Prostate gland (tissue), 2 donors: ENCODE measurements around the gene SMARCA4. TPM values are rescaled to one million over a fixed set of nuclear protein-coding genes. Genes with fewer than 3 reads are reported as not detected.

ENCODE experiments used
- DNase-seq: peaks from one replicate; pipeline ENCODE4 v3.0.0-alpha.2; 2019; ENCODE audit warnings: low spot score
- H3K27ac ChIP-seq, 2 donors: fragments of 200-600 bp; sonication (generic); 2 replicates each; pipeline ENCODE4 v1.5.1; 2017 to 2019
- H3K27me3 ChIP-seq: fragments of 200-600 bp; sonication (generic); replicated peaks from 2 replicates; pipeline ENCODE4 v1.5.1; 2019; ENCODE audit not compliant: insufficient read depth
- H3K36me3 ChIP-seq, 2 donors: fragments of 200-600 bp; sonication (generic); 1 replicate in 1 of 2; 2 replicates in 1 of 2; pipeline versions ENCODE4 v1.5.1 to v1.8.1; 2017 to 2019
- H3K4me1 ChIP-seq: fragments of 200-600 bp; sonication (generic); replicated peaks from 2 replicates; pipeline ENCODE4 v1.5.1; 2019
- H3K4me3 ChIP-seq, 2 donors: fragments of 200-600 bp; sonication (generic); 2 replicates each; pipeline ENCODE4 v1.5.1; 2017 to 2019
- H3K9me3 ChIP-seq: fragments of 200-600 bp; sonication (generic); 2 replicates; pipeline ENCODE4 v1.5.1; 2017
- CTCF ChIP-seq, 4 experiments: fragments of 200-600 bp in 2 of 4; fragments of 450-650 bp in 2 of 4; sonication (generic) in 2 of 4; IDR thresholded peaks; 1 replicate in 3 of 4; 2 replicates in 1 of 4; pipeline ENCODE4 v1.5.1; 2016 to 2019; ENCODE audit warnings: antibody characterized with exemption in 4 of 4, mild to moderate bottlenecking in 2 of 4, moderate library complexity in 2 of 4
- POLR2A ChIP-seq: fragments of 450-650 bp; IDR thresholded peaks from one replicate; pipeline ENCODE4 v1.6.1; 2016; ENCODE audit warnings: antibody characterized with exemption, mild to moderate bottlenecking
- POLR2AphosphoS5 ChIP-seq: sonication (generic); formaldehyde crosslinking; IDR thresholded peaks from one replicate; pipeline ENCODE4 v1.6.1; 2017; ENCODE audit warnings: antibody characterized with exemption
- WGBS: methylation state at CpG from one replicate; pipeline ENCODE4 v1.1.5; 2018; 5-methylcytosine and 5-hydroxymethylcytosine counted together
- intact Hi-C: fragments of 100-400 bp; cut with DNase I; formaldehyde crosslinking; loops from one replicate; pipeline ENCODE4 v1.14.2; 2022
- total RNA-seq, 2 donors: library from RNA; depleted of rRNA; stranded (reverse); fragments of >200 nt; gene quantifications; one replicate each; pipeline ENCODE4 v1.1.0, GENCODE V29; 2016

Gene SMARCA4
- total RNA-seq, result 100 to 1,000 TPM in 1 of 2 donors, 10 to 100 TPM in 1; 98.5 to 152 TPM

GRCh38 chr19:10960314-10961072 is at the start of gene SMARCA4:
TSS of gene SMARCA4 (plus strand) at chr19:10961030. CDS start at chr19:10984152, 23,122 bp downstream.
- peaks cover 4% of the 10 kb centered on the region for H3K4me1 ChIP-seq
- no peaks in the 10 kb centered on the region for H3K36me3 ChIP-seq
- no peaks in the 10 kb centered on the region for H3K9me3 ChIP-seq
- intact Hi-C loops, result no loop called here
- H3K27ac ChIP-seq, result peak within 1 kb of the TSS; percentile 94 to 97
- H3K4me3 ChIP-seq, result peak within 1 kb of the TSS; percentile 83 to 97
- TF ChIP-seq CTCF (IDR thresholded peaks at IDR 0.05), result peak in 1 of 4 experiments; percentile 22
- peak; percentile 92 for TF ChIP-seq POLR2AphosphoS5
- TF ChIP-seq POLR2A, result peak; percentile 90
- peak; percentile 96 for DNase-seq
- under 1% methylated on average over 49 of the region's 100 CpGs for WGBS
- H3K27me3 ChIP-seq, result no peaks in the 10 kb centered on the region

GRCh38 chr19:10911579-10912363 is 49.1 kb upstream of the SMARCA4 start:
- no peak for TF ChIP-seq CTCF (IDR thresholded peaks at IDR 0.05)
- no peak for TF ChIP-seq POLR2AphosphoS5
- no peak for TF ChIP-seq POLR2A
- Histone ChIP-seq H3K9me3 (no peaks in the 10 kb centered on the region), H3K27me3 (no peaks in the 10 kb centered on the region), H3K4me3 (no peak overlapping the region), H3K27ac (no peak overlapping the region), H3K36me3 (peaks cover 2 to 19% of the 10 kb centered on the region in 2 donors), H3K4me1 (no peaks in the 10 kb centered on the region)
- intact Hi-C loops, result no loop called here
- DNase-seq, result no peak
- 87% methylated on average over 23 of the region's 31 CpGs for WGBS

- H3K36me3 ChIP-seq, result peaks cover 2 to 20% of the 10 kb centered on the region in 2 donors
- no peaks in the 10 kb centered on the region for H3K4me1 ChIP-seq
- TF ChIP-seq POLR2A, result no peak
- no peak for TF ChIP-seq CTCF (IDR thresholded peaks at IDR 0.05)
- TF ChIP-seq POLR2AphosphoS5, result no peak
- intact Hi-C loops, result no loop called here
- no peak overlapping the region for H3K4me3 ChIP-seq
- no peak overlapping the region for H3K27ac ChIP-seq
- H3K27me3 ChIP-seq, result no peaks in the 10 kb centered on the region
- DNase-seq, result no peak
- no peaks in the 10 kb centered on the region for H3K9me3 ChIP-seq
- 90% methylated on average over 18 of the region's 18 CpGs for whole genome bisulfite sequencing
Measured at GRCh38 chr19:10912619-10913018, 48.2 kb upstream of the SMARCA4 start.

- Histone ChIP-seq H3K4me3 (no peak overlapping the region), H3K27me3 (no peaks in the 10 kb centered on the region), H3K9me3 (no peaks in the 10 kb centered on the region), H3K27ac (no peak overlapping the region), H3K4me1 (no peaks in the 10 kb centered on the region), H3K36me3 (peaks cover 2 to 11% of the 10 kb centered on the region in 2 donors)
- WGBS, result 89% methylated on average over 20 of the region's 24 CpGs
- intact Hi-C loops, result no loop called here
- TF ChIP-seq CTCF (IDR thresholded peaks at IDR 0.05), result no peak
- TF ChIP-seq POLR2AphosphoS5, result no peak
- TF ChIP-seq POLR2A, result no peak
- DNase-seq, result no peak
Measured at GRCh38 chr19:10913716-10914340, 47.0 kb upstream of the SMARCA4 start.
